HepG2 (cell line): Measurements from ENCODE around the gene SH3GL2. TPM values are rescaled to one million over a fixed set of nuclear protein-coding genes. Genes with fewer than 3 reads are reported as not detected.

Experiments
- ATAC-seq: fragments of 200-7000 bp; cut with Tn5 transposase; 3 replicates; pipeline ENCODE4 v1.9.1; 2020; ENCODE audit warnings: mild to moderate bottlenecking, moderate library complexity
- BruUV-seq: library from RNA; stranded (reverse); fragments of 400-500 nt; replicated peaks from 2 replicates; lab custom pipeline; 2021; lab: Mats Ljungman, UMichigan
- CTCF ChIA-PET: fragments of 300-600 bp; formaldehyde crosslinking; extraction: SDS; loops from one replicate; lab custom pipeline; 2021; ENCODE audit warnings: low total read pairs, inconsistent platforms, low intra/inter-chr PET ratio; lab: Yijun Ruan, JAX
- POLR2A ChIA-PET: fragments of 350-600 bp; sonication (Branson Sonifier 250); formaldehyde crosslinking; loops from one replicate; lab custom pipeline; 2020; ENCODE audit warnings: antibody characterized with exemption, inconsistent platforms; lab: Yijun Ruan, JAX
- DNase-seq: peaks from one replicate; pipeline ENCODE4 v3.0.0-alpha.2; 2015; ENCODE audit warnings: low spot score
- FAIRE-seq: peaks from 3 replicates; lab custom pipeline; 2011; peaks lifted over from hg19 to GRCh38; lab: Jason Lieb, UNC
- H2AFZ ChIP-seq: one replicate; pipeline ENCODE4 v1.6.1; 2011; ENCODE audit warnings: low read length, inconsistent platforms
- H3K27ac ChIP-seq: fragments of 300-600 bp; 3 replicates; pipeline ENCODE4 v1.8.0; 2011; ENCODE audit warnings: mixed run types, mild to moderate bottlenecking, mixed read lengths, low read length, inconsistent platforms; ENCODE audit not compliant: insufficient read depth; ENCODE audit errors: extremely low read length
- H3K27me3 ChIP-seq, 2 experiments: fragments of 200-600 bp in 1 of 2; 2 replicates in 1 of 2; 3 replicates in 1 of 2; pipeline versions ENCODE4 v1.6.0 to v1.8.0; 2011; ENCODE audit warnings: low read length in 2 of 2, mild to moderate bottlenecking in 2 of 2, moderate library complexity in 2 of 2, inconsistent platforms in 1 of 2; ENCODE audit not compliant: insufficient read depth in 2 of 2, control insufficient read depth in 1 of 2
- H3K36me3 ChIP-seq, 2 experiments: fragments of 200-600 bp in 1 of 2; replicated peaks in 1 of 2; 2 replicates in 1 of 2; 3 replicates in 1 of 2; pipeline versions ENCODE4 v1.5.1 to v1.8.0; 2011; ENCODE audit warnings: low read length in 2 of 2, inconsistent platforms in 1 of 2; ENCODE audit not compliant: insufficient read depth in 2 of 2, control insufficient read depth in 1 of 2
- H3K4me1 ChIP-seq: 2 replicates; pipeline ENCODE4 v1.5.1; 2012; ENCODE audit warnings: low read length, inconsistent platforms; ENCODE audit not compliant: insufficient read depth
- H3K4me2 ChIP-seq: 2 replicates; pipeline ENCODE4 v1.6.0; 2011; ENCODE audit warnings: low read depth, low read length, inconsistent platforms
- H3K4me3 ChIP-seq, 3 experiments: fragments of 200-600 bp in 1 of 3; sonication (generic), shearing (Covaris generic) in 1 of 3; replicated peaks in 1 of 3; 2 replicates each; pipeline ENCODE4 v1.5.1; 2011 to 2016; ENCODE audit warnings: low read length in 3 of 3, inconsistent platforms in 2 of 3, low read depth in 2 of 3, mild to moderate bottlenecking in 2 of 3, control low read depth in 1 of 3, mixed read lengths in 1 of 3; ENCODE audit not compliant: insufficient read depth in 1 of 3
- H3K79me2 ChIP-seq: one replicate; pipeline ENCODE4 v1.6.1; 2011; ENCODE audit warnings: low read length, inconsistent platforms; ENCODE audit not compliant: insufficient read depth
- H3K9ac ChIP-seq: 2 replicates; pipeline ENCODE4 v1.6.0; 2011; ENCODE audit warnings: mild to moderate bottlenecking, low read depth, low read length, inconsistent platforms; ENCODE audit not compliant: insufficient read depth
- H3K9me3 ChIP-seq: 2 replicates; pipeline ENCODE4 v1.5.1; 2012; ENCODE audit warnings: mild to moderate bottlenecking, low read length
- H4K20me1 ChIP-seq: 2 replicates; pipeline ENCODE4 v1.6.0; 2011; ENCODE audit warnings: inconsistent platforms, mild to moderate bottlenecking, low read length, moderate library complexity; ENCODE audit not compliant: insufficient read depth
- CHCHD3 ChIP-seq: sonication (generic); formaldehyde crosslinking; IDR thresholded peaks from 2 replicates; pipeline ENCODE4 v1.8.0; 2022; ENCODE audit warnings: mild to moderate bottlenecking, missing genetic modification reagents, moderate library complexity
- DMTF1 ChIP-seq: sonication (generic); formaldehyde crosslinking; IDR thresholded peaks from 2 replicates; pipeline ENCODE4 v1.4.0; 2020; ENCODE audit warnings: mild to moderate bottlenecking, missing genetic modification reagents
- DNMT3B ChIP-seq: conservative IDR thresholded peaks from 2 replicates; pipeline ENCODE4 v1.6.1; 2016; ENCODE audit warnings: missing biosample characterization, control low read depth
- DPF2 ChIP-seq: sonication (generic); formaldehyde crosslinking; IDR thresholded peaks from 2 replicates; pipeline ENCODE4 v1.4.0; 2020; ENCODE audit warnings: mild to moderate bottlenecking, low read depth, missing genetic modification reagents, borderline replicate concordance
- NFIC ChIP-seq: IDR thresholded peaks from 2 replicates; pipeline ENCODE4 v1.6.1; 2012; ENCODE audit warnings: mild to moderate bottlenecking, low read length, inconsistent platforms
- ONECUT2 ChIP-seq: sonication (generic); formaldehyde crosslinking; IDR thresholded peaks from 2 replicates; pipeline ENCODE4 v1.4.0; 2020; ENCODE audit warnings: missing genetic modification reagents
- SMC3 ChIP-seq: IDR thresholded peaks from 2 replicates; pipeline ENCODE4 v1.6.1; 2011; ENCODE audit warnings: low read length, improper control_type of control experiment
- YEATS4 ChIP-seq: sonication (generic); formaldehyde crosslinking; IDR thresholded peaks from 2 replicates; pipeline ENCODE4 v1.4.0; 2020; ENCODE audit warnings: missing genetic modification reagents, borderline replicate concordance
- ZBTB26 ChIP-seq: IDR thresholded peaks from 2 replicates; pipeline ENCODE4 v1.6.1; 2016; ENCODE audit warnings: missing compliant biosample characterization, missing genetic modification reagents, borderline replicate concordance
- ZFP1 ChIP-seq: IDR thresholded peaks from 2 replicates; pipeline ENCODE4 v1.6.1; 2016
- ZNF329 ChIP-seq: sonication (generic); formaldehyde crosslinking; IDR thresholded peaks from 2 replicates; pipeline ENCODE4 v1.9.0; 2021; ENCODE audit warnings: low read depth, mild to moderate bottlenecking, missing genetic modification reagents
- ZZZ3 ChIP-seq: sonication (generic); formaldehyde crosslinking; IDR thresholded peaks from 2 replicates; pipeline ENCODE4 v1.4.0; 2020; ENCODE audit warnings: missing genetic modification reagents, mild to moderate bottlenecking, borderline replicate concordance
- WGBS: methylation state at CpG from one replicate; pipeline ENCODE4 v1.1.6; 2017; ENCODE audit warnings: low lambda C conversion rate; 5-methylcytosine and 5-hydroxymethylcytosine counted together
- in situ Hi-C: cut with HindIII; loops from 2 replicates; pipeline ENCODE4 v1.10.0; 2017; ENCODE audit warnings: low pct_unique_long_range_greater_than_20kb; ENCODE audit not compliant: extremely low pct_ligation_motif_present
- intact Hi-C: fragments of 100-400 bp; cut with micrococcal nuclease; formaldehyde crosslinking; loops from one replicate; pipeline ENCODE4 v1.10.0; 2022; ENCODE audit not compliant: unreplicated experiment
- polyA plus RNA-seq, 8 experiments: library from polyadenylated mRNA; depleted of rRNA in 3 of 8; stranded (reverse) in 7 of 8; unstranded in 1 of 8; fragments of >200 nt; fragmentation: Illumina TruSeq in 4 of 8; extraction: Trizol in 4 of 8; gene quantifications; 2 replicates each; pipeline versions ENCODE4 v1.2.1 to v1.2.3, GENCODE V29; 2011 to 2016; ENCODE audit warnings: low read depth in 4 of 8, missing spikeins in 1 of 8, mixed read lengths in 1 of 8; ENCODE audit not compliant: insufficient read depth in 1 of 8
- total RNA-seq, 5 experiments: library from RNA; depleted of rRNA; stranded (reverse); fragments of >200 nt; fragmentation: Illumina TruSeq; extraction: Trizol; gene quantifications; 2 replicates each; pipeline ENCODE4 v1.2.3, GENCODE V29; 2016; ENCODE audit warnings: low read depth in 1 of 5
- TF ChIP-seq, protein P1 (sequence below): IDR thresholded peaks from 2 replicates; pipeline ENCODE4 v1.4.0; 2020; ENCODE audit warnings: mild to moderate bottlenecking, missing genetic modification reagents
- TF ChIP-seq, protein P2 (sequence below): sonication (generic); formaldehyde crosslinking; IDR thresholded peaks from 2 replicates; pipeline ENCODE4 v1.5.0; 2020; ENCODE audit warnings: mild to moderate bottlenecking, missing genetic modification reagents, moderate library complexity

Gene SH3GL2
- total and polyA plus RNA-seq, 2 of the 13 experiments (the other 11 are each of a cell fraction or from before 2014, with no cell fraction given): 0.04 TPM; not detected in 1

DNA sequence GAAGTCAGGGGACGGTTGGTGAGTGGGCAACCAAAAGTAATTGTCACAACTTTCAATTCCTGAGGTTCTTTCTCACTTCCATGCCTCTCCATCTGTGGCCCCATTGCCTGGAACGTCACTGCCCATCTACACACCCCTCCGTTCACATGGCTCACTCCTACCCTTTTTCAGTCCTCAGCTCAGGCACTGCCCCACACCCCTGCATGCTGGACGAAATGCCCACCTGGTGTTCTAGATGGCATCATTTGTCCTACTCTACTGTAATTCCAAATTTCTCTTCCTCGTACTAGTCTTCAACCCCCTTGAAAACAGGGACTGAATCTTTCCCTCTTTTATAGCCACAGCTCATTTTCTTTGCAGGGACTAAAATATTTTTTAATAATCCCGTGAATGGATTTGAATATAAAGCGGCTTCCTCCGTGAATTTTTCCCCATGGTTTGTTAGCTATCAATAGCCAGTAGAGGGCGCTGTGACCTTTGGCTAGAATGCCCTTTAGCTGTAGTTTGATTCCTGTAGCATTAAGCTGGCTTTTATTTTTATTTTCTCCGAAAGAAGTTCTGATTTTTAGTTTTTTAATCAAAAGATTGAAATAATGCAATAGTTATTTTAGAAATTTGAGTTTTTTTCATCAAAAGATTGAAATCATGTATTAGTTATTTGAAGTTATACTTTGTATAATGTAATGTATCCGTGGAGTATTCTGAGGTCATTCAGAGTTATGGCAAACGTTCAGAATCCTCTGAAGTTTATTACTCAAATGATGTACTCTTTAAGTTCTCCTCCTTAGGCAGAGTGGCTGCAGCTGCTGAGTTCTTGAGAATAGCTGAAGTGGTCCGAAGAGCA lies 232.1 kb downstream of the SH3GL2 start:
- Histone ChIP-seq H3K27me3 (no peaks in the 10 kb centered on the region), H3K4me2 (no peak overlapping the region), H3K4me1 (no peaks in the 10 kb centered on the region), H3K36me3 (no peaks in the 10 kb centered on the region), H4K20me1 (no peaks in the 10 kb centered on the region), H3K79me2 (no peaks in the 10 kb centered on the region), H3K9ac (no peak overlapping the region), H3K4me3 (no peak overlapping the region), H3K9me3 (no peaks in the 10 kb centered on the region), H2AFZ (no peak overlapping the region), H3K27ac (no peak overlapping the region)
- intact Hi-C loops: loop anchor here (1.0 to 10.0 kb wide), 5 partner anchors 64 to 1216 kb away; no protein-coding TSS in a partner anchor
- 6% methylated on average over 13 of the region's 13 CpGs for WGBS
- DNase-seq (peak; percentile 41), FAIRE-seq (peak; percentile 12), ATAC-seq (peak; percentile 57; the same call in 1 of the 3 replicates)
- in situ Hi-C loops: loop anchor here (25.0 kb wide), 1 partner anchor 1226 kb away; the partner anchor contains the start of genes RRAGA and SAXO1
- ChIA-PET CTCF (interaction anchor here (1.2 to 3.1 kb wide), 3 partner anchors 397 to 632 kb away, joined by 4 to 20 read pairs (median 15); no protein-coding TSS in a partner anchor), POLR2A (no interaction called here)
- no TSS peak for BruUV-seq
- TF ChIP-seq, protein P1, sequence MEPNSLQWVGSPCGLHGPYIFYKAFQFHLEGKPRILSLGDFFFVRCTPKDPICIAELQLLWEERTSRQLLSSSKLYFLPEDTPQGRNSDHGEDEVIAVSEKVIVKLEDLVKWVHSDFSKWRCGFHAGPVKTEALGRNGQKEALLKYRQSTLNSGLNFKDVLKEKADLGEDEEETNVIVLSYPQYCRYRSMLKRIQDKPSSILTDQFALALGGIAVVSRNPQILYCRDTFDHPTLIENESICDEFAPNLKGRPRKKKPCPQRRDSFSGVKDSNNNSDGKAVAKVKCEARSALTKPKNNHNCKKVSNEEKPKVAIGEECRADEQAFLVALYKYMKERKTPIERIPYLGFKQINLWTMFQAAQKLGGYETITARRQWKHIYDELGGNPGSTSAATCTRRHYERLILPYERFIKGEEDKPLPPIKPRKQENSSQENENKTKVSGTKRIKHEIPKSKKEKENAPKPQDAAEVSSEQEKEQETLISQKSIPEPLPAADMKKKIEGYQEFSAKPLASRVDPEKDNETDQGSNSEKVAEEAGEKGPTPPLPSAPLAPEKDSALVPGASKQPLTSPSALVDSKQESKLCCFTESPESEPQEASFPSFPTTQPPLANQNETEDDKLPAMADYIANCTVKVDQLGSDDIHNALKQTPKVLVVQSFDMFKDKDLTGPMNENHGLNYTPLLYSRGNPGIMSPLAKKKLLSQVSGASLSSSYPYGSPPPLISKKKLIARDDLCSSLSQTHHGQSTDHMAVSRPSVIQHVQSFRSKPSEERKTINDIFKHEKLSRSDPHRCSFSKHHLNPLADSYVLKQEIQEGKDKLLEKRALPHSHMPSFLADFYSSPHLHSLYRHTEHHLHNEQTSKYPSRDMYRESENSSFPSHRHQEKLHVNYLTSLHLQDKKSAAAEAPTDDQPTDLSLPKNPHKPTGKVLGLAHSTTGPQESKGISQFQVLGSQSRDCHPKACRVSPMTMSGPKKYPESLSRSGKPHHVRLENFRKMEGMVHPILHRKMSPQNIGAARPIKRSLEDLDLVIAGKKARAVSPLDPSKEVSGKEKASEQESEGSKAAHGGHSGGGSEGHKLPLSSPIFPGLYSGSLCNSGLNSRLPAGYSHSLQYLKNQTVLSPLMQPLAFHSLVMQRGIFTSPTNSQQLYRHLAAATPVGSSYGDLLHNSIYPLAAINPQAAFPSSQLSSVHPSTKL (CRISPR knock-in tag): no peak
- TF ChIP-seq SMC3 (peak; percentile 39; the same call in 1 of the 2 replicates), DNMT3B (no peak), ZBTB26 (CRISPR knock-in tag) (no peak), NFIC (no peak), YEATS4 (CRISPR knock-in tag) (no peak), ZFP1 (CRISPR knock-in tag) (no peak), DPF2 (CRISPR knock-in tag) (no peak), ZNF329 (CRISPR knock-in tag) (no peak), ONECUT2 (no peak), ZZZ3 (CRISPR knock-in tag) (no peak), CHCHD3 (CRISPR knock-in tag) (no peak), DMTF1 (CRISPR knock-in tag) (no peak)
- TF ChIP-seq, protein P2, sequence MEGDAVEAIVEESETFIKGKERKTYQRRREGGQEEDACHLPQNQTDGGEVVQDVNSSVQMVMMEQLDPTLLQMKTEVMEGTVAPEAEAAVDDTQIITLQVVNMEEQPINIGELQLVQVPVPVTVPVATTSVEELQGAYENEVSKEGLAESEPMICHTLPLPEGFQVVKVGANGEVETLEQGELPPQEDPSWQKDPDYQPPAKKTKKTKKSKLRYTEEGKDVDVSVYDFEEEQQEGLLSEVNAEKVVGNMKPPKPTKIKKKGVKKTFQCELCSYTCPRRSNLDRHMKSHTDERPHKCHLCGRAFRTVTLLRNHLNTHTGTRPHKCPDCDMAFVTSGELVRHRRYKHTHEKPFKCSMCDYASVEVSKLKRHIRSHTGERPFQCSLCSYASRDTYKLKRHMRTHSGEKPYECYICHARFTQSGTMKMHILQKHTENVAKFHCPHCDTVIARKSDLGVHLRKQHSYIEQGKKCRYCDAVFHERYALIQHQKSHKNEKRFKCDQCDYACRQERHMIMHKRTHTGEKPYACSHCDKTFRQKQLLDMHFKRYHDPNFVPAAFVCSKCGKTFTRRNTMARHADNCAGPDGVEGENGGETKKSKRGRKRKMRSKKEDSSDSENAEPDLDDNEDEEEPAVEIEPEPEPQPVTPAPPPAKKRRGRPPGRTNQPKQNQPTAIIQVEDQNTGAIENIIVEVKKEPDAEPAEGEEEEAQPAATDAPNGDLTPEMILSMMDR (CRISPR knock-in tag): peak; percentile 65
